Effector CD4-positive, alpha-beta T cell (primary cell): ENCODE data around the gene RAB3IL1.
A peak's percentile ranks its signal among the peaks of the same experiment; 100 is the strongest.
"Not testable (repeated sequence)": the region's sequence is repeated elsewhere in the genome, so short reads cannot be mapped to it uniquely, and the experiment has no call there.

Experiments used
- DNase-seq: peaks from one replicate; pipeline ENCODE4 v3.0.0-alpha.2; 2020

Gene RAB3IL1

GRCh38 chr11:61883947-61884346, 33.4 kb downstream of the RAB3IL1 start:
- DNase-seq: no peak

- no peak for DNase-seq
These were observed 34.0 kb downstream of the RAB3IL1 start for GRCh38 chr11:61883327-61883726.

GRCh38 chr11:61882879-61883278, 34.5 kb downstream of the RAB3IL1 start:
- DNase-seq: no peak

- not testable (repeated sequence) for DNase-seq
These were observed 35.1 kb downstream of the RAB3IL1 start for GRCh38 chr11:61882267-61882666.

- no peak for DNase-seq
These were observed 36.0 kb downstream of the RAB3IL1 start for GRCh38 chr11:61881397-61881796.

GRCh38 chr11:61880454-61880853, 36.9 kb downstream of the RAB3IL1 start:
- no peak for DNase-seq

GRCh38 chr11:61880031-61880430, 37.3 kb downstream of the RAB3IL1 start:
- no peak for DNase-seq

GRCh38 chr11:61879152-61879551, 38.2 kb downstream of the RAB3IL1 start:
- DNase-seq: no peak

- DNase-seq: no peak
These were observed 41.7 kb downstream of the RAB3IL1 start for GRCh38 chr11:61875698-61876097.

GRCh38 chr11:61874853-61875252, 42.5 kb downstream of the RAB3IL1 start:
- no peak for DNase-seq

GRCh38 chr11:61874377-61874809, 43.0 kb downstream of the RAB3IL1 start:
- no peak for DNase-seq

GRCh38 chr11:61873588-61874376, 43.6 kb downstream of the RAB3IL1 start:
- no peak for DNase-seq

- DNase-seq: no peak
These were observed 44.3 kb downstream of the RAB3IL1 start for GRCh38 chr11:61872935-61873565.

GRCh38 chr11:61871158-61871597, 46.2 kb downstream of the RAB3IL1 start:
- peak; percentile 54 for DNase-seq

- no peak for DNase-seq
These were observed 46.8 kb downstream of the RAB3IL1 start for GRCh38 chr11:61870541-61871031.

- DNase-seq: no peak
These were observed 47.5 kb downstream of the RAB3IL1 start for GRCh38 chr11:61869708-61870451.

- no peak for DNase-seq
These were observed 48.0 kb downstream of the RAB3IL1 start for GRCh38 chr11:61869429-61869707.

- DNase-seq: no peak
These were observed 48.6 kb downstream of the RAB3IL1 start for GRCh38 chr11:61868571-61869428.

- DNase-seq: no peak
These were observed 50.4 kb downstream of the RAB3IL1 start for GRCh38 chr11:61866958-61867343.

GRCh38 chr11:61866231-61866957, 51.0 kb downstream of the RAB3IL1 start:
- DNase-seq: no peak

GRCh38 chr11:61864814-61865775, 52.3 kb downstream of the RAB3IL1 start:
- DNase-seq: no peak
